Esophagus squamous epithelium (tissue), 5 donors: ENCODE data around the gene AP1G1. TPM values are rescaled to one million over a fixed set of nuclear protein-coding genes. Genes with fewer than 3 reads are reported as not detected.

Source experiments
- DNase-seq: peaks from one replicate; lab custom pipeline; 2025; lab: John Stamatoyannopoulos, UW
- H3K27ac ChIP-seq, 4 donors: fragments of 200-600 bp; sonication (generic); one replicate each; pipeline ENCODE4 v1.5.1; 2016 to 2019; ENCODE audit warnings: mild to moderate bottlenecking in 1 of 4
- H3K27me3 ChIP-seq, 4 donors: fragments of 200-600 bp; sonication (generic); 1 replicate in 3 of 4; 2 replicates in 1 of 4; pipeline versions ENCODE4 v1.5.1 to v1.6.0; 2017 to 2021; ENCODE audit warnings: antibody characterized with exemption in 1 of 4
- H3K36me3 ChIP-seq, 3 donors: fragments of 200-600 bp; sonication (generic); one replicate each; pipeline ENCODE4 v1.5.1; 2016 to 2019
- H3K4me1 ChIP-seq, 3 donors: fragments of 200-600 bp; sonication (generic); one replicate each; pipeline ENCODE4 v1.5.1; 2017 to 2019
- H3K4me3 ChIP-seq, 4 donors: fragments of 200-600 bp; sonication (generic); 1 replicate in 3 of 4; 2 replicates in 1 of 4; pipeline ENCODE4 v1.5.1; 2016 to 2019; ENCODE audit warnings: mild to moderate bottlenecking in 2 of 4, moderate library complexity in 1 of 4
- H3K9me3 ChIP-seq, 3 donors: fragments of 200-600 bp; sonication (generic); one replicate each; pipeline ENCODE4 v1.5.1; 2016 to 2019
- POLR2A ChIP-seq, 4 donors: fragments of 450-650 bp; IDR thresholded peaks; one replicate each; pipeline ENCODE4 v1.6.1; 2017; ENCODE audit warnings: antibody characterized with exemption in 4 of 4, mild to moderate bottlenecking in 4 of 4, moderate library complexity in 3 of 4
- WGBS, 2 donors: methylation state at CpG; one replicate each; pipeline ENCODE4 v1.1.5; 2018; 5-methylcytosine and 5-hydroxymethylcytosine counted together
- intact Hi-C: fragments of 100-400 bp; cut with DNase I; formaldehyde crosslinking; loops from one replicate; pipeline ENCODE4 v1.15.0; 2022
- total RNA-seq, 4 donors: library from RNA; depleted of rRNA; stranded (reverse); fragments of >200 nt; gene quantifications; one replicate each; pipeline ENCODE4 v1.1.0, GENCODE V29; 2016
- TF ChIP-seq, protein P1 (sequence below), 6 experiments: fragments of 450-650 bp in 4 of 6; fragments of 200-600 bp in 2 of 6; sonication (generic) in 2 of 6; IDR thresholded peaks; one replicate each; pipeline ENCODE4 v1.5.1; 2016 to 2019; ENCODE audit warnings: antibody characterized with exemption in 6 of 6, mild to moderate bottlenecking in 4 of 6, moderate library complexity in 4 of 6
- donor health status: DM: yes; HTN: yes; CAD: no.

Gene AP1G1
- total RNA-seq, 4 donors from 2014 or later, result 51.7 to 90.1 (median 68.6) TPM

- Histone ChIP-seq H3K4me3 (no peak overlapping the region), H3K9me3 (no peaks in the 10 kb centered on the region), H3K27ac (no peak overlapping the region), H3K36me3 (peaks cover 7 to 97% (median 8%) of the 10 kb centered on the region in 3 donors), H3K4me1 (peaks cover 0 to 4% (median 0%) of the 10 kb centered on the region in 3 donors), H3K27me3 (no peaks in the 10 kb centered on the region)
- TF ChIP-seq POLR2A (IDR thresholded peaks at IDR 0.05), result no peak
- TF ChIP-seq, protein P1, sequence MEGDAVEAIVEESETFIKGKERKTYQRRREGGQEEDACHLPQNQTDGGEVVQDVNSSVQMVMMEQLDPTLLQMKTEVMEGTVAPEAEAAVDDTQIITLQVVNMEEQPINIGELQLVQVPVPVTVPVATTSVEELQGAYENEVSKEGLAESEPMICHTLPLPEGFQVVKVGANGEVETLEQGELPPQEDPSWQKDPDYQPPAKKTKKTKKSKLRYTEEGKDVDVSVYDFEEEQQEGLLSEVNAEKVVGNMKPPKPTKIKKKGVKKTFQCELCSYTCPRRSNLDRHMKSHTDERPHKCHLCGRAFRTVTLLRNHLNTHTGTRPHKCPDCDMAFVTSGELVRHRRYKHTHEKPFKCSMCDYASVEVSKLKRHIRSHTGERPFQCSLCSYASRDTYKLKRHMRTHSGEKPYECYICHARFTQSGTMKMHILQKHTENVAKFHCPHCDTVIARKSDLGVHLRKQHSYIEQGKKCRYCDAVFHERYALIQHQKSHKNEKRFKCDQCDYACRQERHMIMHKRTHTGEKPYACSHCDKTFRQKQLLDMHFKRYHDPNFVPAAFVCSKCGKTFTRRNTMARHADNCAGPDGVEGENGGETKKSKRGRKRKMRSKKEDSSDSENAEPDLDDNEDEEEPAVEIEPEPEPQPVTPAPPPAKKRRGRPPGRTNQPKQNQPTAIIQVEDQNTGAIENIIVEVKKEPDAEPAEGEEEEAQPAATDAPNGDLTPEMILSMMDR (IDR thresholded peaks at IDR 0.05), result no peak
- no peak for DNase-seq
- intact Hi-C loops, result no loop called here
- 74 to 82% methylated on average over 4 of the region's 4 CpGs for WGBS, 2 donors
Observed at GRCh38 chr16:71775949-71776348, 32.7 kb downstream of the AP1G1 start.

- intact Hi-C loops, result no loop called here
- no peak for DNase-seq
- H3K27me3 ChIP-seq, result no peaks in the 10 kb centered on the region
- no peak overlapping the region for H3K4me3 ChIP-seq
- H3K36me3 ChIP-seq, result peaks cover 7 to 94% (median 14%) of the 10 kb centered on the region in 3 donors
- H3K27ac ChIP-seq, result no peak overlapping the region
- H3K4me1 ChIP-seq, result peaks cover 0 to 16% (median 0%) of the 10 kb centered on the region in 3 donors
- H3K9me3 ChIP-seq, result no peaks in the 10 kb centered on the region
- TF ChIP-seq POLR2A (IDR thresholded peaks at IDR 0.05), result no peak
- TF ChIP-seq, protein P1 (IDR thresholded peaks at IDR 0.05), result no peak
Observed at GRCh38 chr16:71771571-71771970, 37.1 kb downstream of the AP1G1 start.

- 92 to 100% methylated on average over 1 of the region's 1 CpG for WGBS, 2 donors
- intact Hi-C loops, result no loop called here
- H3K27ac ChIP-seq, result no peak overlapping the region
- TF ChIP-seq, protein P1 (IDR thresholded peaks at IDR 0.05), result no peak
- TF ChIP-seq POLR2A (IDR thresholded peaks at IDR 0.05), result no peak
- no peaks in the 10 kb centered on the region for H3K27me3 ChIP-seq
- H3K4me3 ChIP-seq, result no peak overlapping the region
- peaks cover 8 to 93% (median 14%) of the 10 kb centered on the region in 3 donors for H3K36me3 ChIP-seq
- no peaks in the 10 kb centered on the region for H3K9me3 ChIP-seq
- peaks cover 0 to 16% (median 0%) of the 10 kb centered on the region in 3 donors for H3K4me1 ChIP-seq
- DNase-seq, result no peak
Observed at GRCh38 chr16:71769222-71769621, 39.4 kb downstream of the AP1G1 start.

GRCh38 chr16:71767060-71767900 lies 41.4 kb downstream of the AP1G1 start:
- H3K36me3 ChIP-seq, result peaks cover 5 to 93% (median 15%) of the 10 kb centered on the region in 3 donors
- 77 to 83% methylated on average over 3 of the region's 3 CpGs for WGBS, 2 donors
- no peak overlapping the region for H3K4me3 ChIP-seq
- TF ChIP-seq, protein P1 (IDR thresholded peaks at IDR 0.05), result no peak
- no peak for TF ChIP-seq POLR2A (IDR thresholded peaks at IDR 0.05)
- H3K4me1 ChIP-seq, result peaks cover 0 to 16% (median 0%) of the 10 kb centered on the region in 3 donors
- no peaks in the 10 kb centered on the region for H3K27me3 ChIP-seq
- H3K27ac ChIP-seq, result no peak overlapping the region
- intact Hi-C loops, result no loop called here
- no peak for DNase-seq
- no peaks in the 10 kb centered on the region for H3K9me3 ChIP-seq

DNA sequence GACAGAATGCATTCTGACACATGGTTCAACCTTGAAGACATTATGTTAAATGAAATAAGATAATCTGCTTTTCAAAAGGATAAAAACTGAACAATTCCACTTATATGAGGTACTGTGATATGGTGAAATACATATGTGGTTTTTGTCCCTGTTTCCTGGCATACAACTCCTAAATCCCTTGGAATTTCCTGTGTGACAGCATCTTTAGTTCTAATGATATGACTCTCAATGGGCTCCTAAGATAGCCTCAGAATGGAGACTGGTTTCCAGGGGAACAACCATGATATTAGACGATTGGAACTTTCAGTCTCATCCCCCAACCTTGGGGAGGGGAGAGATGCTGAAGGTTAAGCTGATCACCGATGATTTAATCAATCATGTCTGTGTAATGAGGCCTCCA lies 46.4 kb downstream of the AP1G1 start:
- H3K27ac ChIP-seq, result no peak overlapping the region
- no peak overlapping the region for H3K4me3 ChIP-seq
- WGBS, 2 donors, result 71 to 76% methylated on average over 2 of the region's 2 CpGs
- H3K36me3 ChIP-seq, result peaks cover 8 to 93% (median 24%) of the 10 kb centered on the region in 3 donors
- H3K4me1 ChIP-seq, result peaks cover 0 to 6% (median 0%) of the 10 kb centered on the region in 3 donors
- H3K9me3 ChIP-seq, result no peaks in the 10 kb centered on the region
- DNase-seq, result no peak
- TF ChIP-seq, protein P1 (IDR thresholded peaks at IDR 0.05), result no peak
- no peak for TF ChIP-seq POLR2A (IDR thresholded peaks at IDR 0.05)
- H3K27me3 ChIP-seq, result no peaks in the 10 kb centered on the region
- intact Hi-C loops, result no loop called here
